RWPE2 (cell line): ENCODE measurements around the gene EFHD1.

ENCODE experiments used
- ATAC-seq: fragments of 200-7000 bp; cut with Tn5 transposase; 3 replicates; pipeline ENCODE4 v1.9.1; 2021; ENCODE audit warnings: low read depth
- DNase-seq: peaks from one replicate; pipeline ENCODE4 v3.0.0-alpha.2; 2020; ENCODE audit warnings: low spot score
- H3K27ac ChIP-seq: fragments of 450-650 bp; 2 replicates; pipeline ENCODE4 v1.5.1; 2017; ENCODE audit warnings: mild to moderate bottlenecking; ENCODE audit not compliant: poor library complexity, severe bottlenecking
- H3K27me3 ChIP-seq: fragments of 250-450 bp; sonication (Bioruptor Pico); 2 replicates; pipeline ENCODE4 v1.5.1; 2021; ENCODE audit warnings: mild to moderate bottlenecking, moderate library complexity; ENCODE audit not compliant: insufficient read depth, poor library complexity, severe bottlenecking
- H3K36me3 ChIP-seq: fragments of 250-450 bp; sonication (Bioruptor Pico); 2 replicates; pipeline ENCODE4 v1.5.1; 2020; ENCODE audit warnings: low read depth, mild to moderate bottlenecking, moderate library complexity
- H3K4me1 ChIP-seq: fragments of 250-450 bp; sonication (Bioruptor Pico); 2 replicates; pipeline ENCODE4 v1.5.1; 2021; ENCODE audit warnings: mild to moderate bottlenecking, moderate library complexity; ENCODE audit not compliant: insufficient read depth, poor library complexity, severe bottlenecking
- H3K4me3 ChIP-seq: fragments of 250-450 bp; sonication (Bioruptor Pico); 2 replicates; pipeline ENCODE4 v1.5.1; 2021; ENCODE audit warnings: mild to moderate bottlenecking, moderate library complexity; ENCODE audit not compliant: severe bottlenecking
- H3K9me3 ChIP-seq: fragments of 250-450 bp; sonication (Bioruptor Pico); 2 replicates; pipeline ENCODE4 v1.5.1; 2021; ENCODE audit warnings: mild to moderate bottlenecking, moderate library complexity; ENCODE audit not compliant: severe bottlenecking
- TF ChIP-seq, protein P1 (sequence below): fragments of 450-650 bp; IDR thresholded peaks from one replicate; pipeline ENCODE4 v1.5.1; 2017; ENCODE audit warnings: mild to moderate bottlenecking, moderate library complexity; ENCODE audit not compliant: poor library complexity, severe bottlenecking

Gene EFHD1

GRCh38 chr2:232647261-232647660 lies 13.9 kb downstream of the EFHD1 start:
- DNase-seq = no peak
- TF ChIP-seq, protein P1, sequence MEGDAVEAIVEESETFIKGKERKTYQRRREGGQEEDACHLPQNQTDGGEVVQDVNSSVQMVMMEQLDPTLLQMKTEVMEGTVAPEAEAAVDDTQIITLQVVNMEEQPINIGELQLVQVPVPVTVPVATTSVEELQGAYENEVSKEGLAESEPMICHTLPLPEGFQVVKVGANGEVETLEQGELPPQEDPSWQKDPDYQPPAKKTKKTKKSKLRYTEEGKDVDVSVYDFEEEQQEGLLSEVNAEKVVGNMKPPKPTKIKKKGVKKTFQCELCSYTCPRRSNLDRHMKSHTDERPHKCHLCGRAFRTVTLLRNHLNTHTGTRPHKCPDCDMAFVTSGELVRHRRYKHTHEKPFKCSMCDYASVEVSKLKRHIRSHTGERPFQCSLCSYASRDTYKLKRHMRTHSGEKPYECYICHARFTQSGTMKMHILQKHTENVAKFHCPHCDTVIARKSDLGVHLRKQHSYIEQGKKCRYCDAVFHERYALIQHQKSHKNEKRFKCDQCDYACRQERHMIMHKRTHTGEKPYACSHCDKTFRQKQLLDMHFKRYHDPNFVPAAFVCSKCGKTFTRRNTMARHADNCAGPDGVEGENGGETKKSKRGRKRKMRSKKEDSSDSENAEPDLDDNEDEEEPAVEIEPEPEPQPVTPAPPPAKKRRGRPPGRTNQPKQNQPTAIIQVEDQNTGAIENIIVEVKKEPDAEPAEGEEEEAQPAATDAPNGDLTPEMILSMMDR = no peak

DNA sequence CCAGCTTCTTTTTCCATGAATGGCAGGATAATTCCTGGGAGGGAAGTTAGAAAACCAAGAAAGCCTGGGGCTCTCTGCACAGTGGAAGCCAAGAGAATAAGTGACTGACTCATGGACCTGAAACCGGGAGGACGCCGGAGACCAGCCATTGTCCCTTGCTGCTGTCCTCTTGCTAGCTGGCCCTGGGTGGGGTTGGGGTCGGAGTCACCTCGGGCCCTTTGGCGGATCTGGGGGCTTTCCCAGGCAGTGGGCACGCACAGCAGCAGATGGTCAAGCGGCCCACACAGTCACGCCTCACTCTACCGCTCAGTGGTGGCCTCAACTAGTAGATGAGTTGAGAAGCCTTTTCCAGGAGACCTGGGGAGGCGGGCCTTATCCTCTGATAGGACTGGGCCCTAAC lies 15.6 kb downstream of the EFHD1 start:
- TF ChIP-seq, protein P1 = no peak
- DNase-seq = no peak
- Histone ChIP-seq H3K9me3 (no peaks in the 10 kb centered on the region), H3K4me1 (no peaks in the 10 kb centered on the region), H3K27ac (no peak overlapping the region), H3K36me3 (no peaks in the 10 kb centered on the region), H3K4me3 (no peak overlapping the region), H3K27me3 (no peaks in the 10 kb centered on the region)
- ATAC-seq = no peak

More at GRCh38 chr2:232647261-232647660, 13.9 kb downstream of the EFHD1 start:
- Histone ChIP-seq H3K9me3 (no peaks in the 10 kb centered on the region), H3K4me1 (no peaks in the 10 kb centered on the region), H3K4me3 (no peak overlapping the region), H3K27me3 (no peaks in the 10 kb centered on the region), H3K27ac (no peak overlapping the region), H3K36me3 (no peaks in the 10 kb centered on the region)
- no peak for ATAC-seq

DNA sequence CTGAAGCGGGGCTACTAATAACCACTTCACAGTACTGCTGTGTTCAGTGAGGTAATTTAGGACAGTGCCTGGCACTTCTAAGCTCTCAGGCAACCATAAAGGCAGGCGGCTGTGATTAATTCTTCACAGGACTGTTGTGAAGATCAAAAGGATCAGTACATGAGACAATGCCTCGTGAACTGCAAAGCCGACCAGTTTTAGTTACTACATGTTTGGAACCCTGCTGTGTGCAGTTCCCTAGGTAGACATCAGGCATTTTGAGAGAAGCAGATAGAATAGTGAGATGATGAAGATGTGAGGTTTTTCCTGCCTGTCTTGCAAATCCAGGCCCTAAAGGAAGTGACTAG lies 19.1 kb downstream of the EFHD1 start:
- H3K27ac ChIP-seq = no peak overlapping the region
- H3K4me3 ChIP-seq = no peak overlapping the region
- H3K4me1 ChIP-seq = no peaks in the 10 kb centered on the region
- DNase-seq (no peak), ATAC-seq (0 out of 3 replicates have a peak, but pooled peaks have one; percentile 14)
- H3K9me3 ChIP-seq = no peaks in the 10 kb centered on the region
- TF ChIP-seq, protein P1 = no peak
- no peaks in the 10 kb centered on the region for H3K36me3 ChIP-seq
- H3K27me3 ChIP-seq = no peaks in the 10 kb centered on the region

DNA sequence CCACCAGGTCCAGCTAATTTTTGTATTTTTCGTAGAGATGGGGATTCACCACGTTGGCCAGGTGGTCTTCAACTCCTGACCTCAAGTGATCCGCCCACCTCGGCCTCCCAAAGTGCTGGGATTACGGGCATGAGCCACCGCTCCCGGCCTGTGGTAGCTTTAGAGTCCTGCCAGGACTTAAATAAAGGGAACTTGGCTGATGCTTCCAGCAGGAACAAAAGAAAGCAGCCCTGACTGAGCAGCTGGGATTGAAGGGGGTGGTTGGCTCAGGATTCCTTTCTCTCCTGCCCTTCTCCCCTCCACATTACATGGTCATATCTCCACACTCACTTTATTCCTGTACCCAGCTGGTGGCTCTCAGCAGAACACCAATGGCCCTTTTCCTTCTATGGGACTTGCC lies 20.0 kb downstream of the EFHD1 start:
- Histone ChIP-seq H3K4me1 (no peaks in the 10 kb centered on the region), H3K36me3 (no peaks in the 10 kb centered on the region), H3K4me3 (no peak overlapping the region), H3K27me3 (no peaks in the 10 kb centered on the region), H3K27ac (no peak overlapping the region), H3K9me3 (no peaks in the 10 kb centered on the region)
- ATAC-seq (no peak), DNase-seq (no peak)
- TF ChIP-seq, protein P1 = no peak

DNA sequence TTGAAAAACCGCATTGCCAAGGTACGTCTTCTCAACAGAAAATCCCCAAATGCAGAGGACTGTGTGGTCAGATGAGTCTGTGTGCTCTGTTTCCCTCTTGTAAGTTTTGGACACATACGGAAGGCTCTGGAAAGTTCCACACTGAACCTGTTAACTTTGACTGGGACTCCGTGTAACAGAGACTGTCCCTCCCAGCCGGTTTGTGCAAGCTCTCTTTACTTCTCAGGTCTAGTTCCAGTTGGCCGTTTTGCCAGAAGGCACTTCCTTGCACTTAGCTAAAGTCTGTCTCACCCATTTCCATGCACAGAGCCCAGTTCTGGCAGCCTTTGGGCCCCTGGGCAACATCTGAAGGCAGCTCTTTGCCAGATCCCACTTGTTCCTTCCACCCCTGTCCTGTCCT lies 22.0 kb downstream of the EFHD1 start:
- TF ChIP-seq, protein P1 = no peak
- Histone ChIP-seq H3K27me3 (no peaks in the 10 kb centered on the region), H3K4me1 (no peaks in the 10 kb centered on the region), H3K27ac (no peak overlapping the region), H3K4me3 (no peak overlapping the region), H3K9me3 (no peaks in the 10 kb centered on the region), H3K36me3 (no peaks in the 10 kb centered on the region)
- DNase-seq = no peak
- no peak for ATAC-seq
